OCI-LY7 (cell line): Measurements from ENCODE around the gene CDON. TPM values are rescaled to one million over a fixed set of nuclear protein-coding genes. Genes with fewer than 3 reads are reported as not detected.
"Not testable (repeated sequence)": the region's sequence is repeated elsewhere in the genome, so short reads cannot be mapped to it uniquely, and the experiment has no call there.

ENCODE experiments used
- BruUV-seq: library from RNA; stranded (reverse); fragments of 400-500 nt; replicated peaks from 2 replicates; lab custom pipeline; 2021; lab: Mats Ljungman, UMichigan
- CTCF ChIA-PET: fragments of 300-600 bp; sonication (Branson Sonifier 250); formaldehyde crosslinking; loops from one replicate; lab custom pipeline; 2022; ENCODE audit warnings: antibody characterized with exemption; ENCODE audit not compliant: unreplicated experiment; lab: Charles Lee
- POLR2A ChIA-PET: fragments of 300-600 bp; sonication (Branson Sonifier 250); formaldehyde crosslinking; loops from one replicate; lab custom pipeline; 2022; ENCODE audit warnings: antibody characterized with exemption; lab: Charles Lee
- DNase-seq: peaks from one replicate; pipeline ENCODE4 v3.0.0-alpha.2; 2015; ENCODE audit warnings: low spot score
- H2AFZ ChIP-seq: fragments of 200-600 bp; sonication (generic), shearing (Covaris generic); 2 replicates; pipeline ENCODE4 v1.6.1; 2014; ENCODE audit warnings: mild to moderate bottlenecking, antibody characterized with exemption, low read length, moderate library complexity
- H3K27ac ChIP-seq: fragments of 200-600 bp; sonication (generic); 2 replicates; pipeline ENCODE4 v1.5.1; 2014; ENCODE audit warnings: mixed run types, low read depth, mild to moderate bottlenecking, moderate library complexity, low read length, inconsistent platforms; ENCODE audit not compliant: poor library complexity, severe bottlenecking
- H3K36me3 ChIP-seq: fragments of 200-600 bp; sonication (generic); 2 replicates; pipeline ENCODE4 v1.6.1; 2014; ENCODE audit warnings: mild to moderate bottlenecking, antibody characterized with exemption, low read length, moderate library complexity, mixed read lengths; ENCODE audit not compliant: insufficient read depth
- H3K4me1 ChIP-seq: fragments of 200-600 bp; sonication (generic); 2 replicates; pipeline ENCODE4 v1.5.1; 2014; ENCODE audit warnings: mild to moderate bottlenecking, low read length; ENCODE audit not compliant: insufficient read depth, poor library complexity, severe bottlenecking
- H3K4me2 ChIP-seq: fragments of 200-600 bp; sonication (generic); 2 replicates; pipeline ENCODE4 v1.6.1; 2014; ENCODE audit warnings: mild to moderate bottlenecking, low read length
- H3K4me3 ChIP-seq: fragments of 200-600 bp; sonication (generic); 2 replicates; pipeline ENCODE4 v1.5.1; 2014; ENCODE audit warnings: mild to moderate bottlenecking, low read depth, low read length; ENCODE audit not compliant: poor library complexity, severe bottlenecking
- H3K79me2 ChIP-seq: fragments of 200-600 bp; sonication (generic); 2 replicates; pipeline ENCODE4 v1.6.1; 2016; ENCODE audit warnings: low read depth, mild to moderate bottlenecking, low read length, moderate library complexity, mixed read lengths; ENCODE audit not compliant: insufficient read depth
- H3K9me2 ChIP-seq: fragments of 200-600 bp; sonication (generic); 2 replicates; pipeline ENCODE4 v1.6.1; 2016; ENCODE audit warnings: mild to moderate bottlenecking, low read length, mixed read lengths; ENCODE audit not compliant: insufficient read depth
- H3K9me3 ChIP-seq: fragments of 200-600 bp; sonication (generic); 2 replicates; pipeline ENCODE4 v1.6.1; 2014; ENCODE audit warnings: mild to moderate bottlenecking, mixed run types, low read length, mixed read lengths
- H4K20me1 ChIP-seq: fragments of 200-600 bp; sonication (generic); 2 replicates; pipeline ENCODE4 v1.6.1; 2014; ENCODE audit warnings: mild to moderate bottlenecking, antibody characterized with exemption, low read length, moderate library complexity, mixed read lengths; ENCODE audit not compliant: insufficient read depth
- EZH2phosphoT487 ChIP-seq: fragments of 200-600 bp; sonication (generic); IDR thresholded peaks from 2 replicates; pipeline ENCODE4 v1.6.1; 2018; ENCODE audit warnings: low read depth, borderline replicate concordance, mild to moderate bottlenecking, mixed run types, antibody characterized with exemption, low read length, moderate library complexity, mixed read lengths
- intact Hi-C: fragments of 100-400 bp; cut with micrococcal nuclease; formaldehyde crosslinking; loops from one replicate; pipeline ENCODE4 v1.10.0; 2022; ENCODE audit not compliant: unreplicated experiment
- total RNA-seq, 2 experiments: library from RNA; depleted of rRNA in 1 of 2; stranded (reverse); fragments of >200 nt in 1 of 2; shearing (Covaris generic) in 1 of 2; gene quantifications; 2 replicates each; pipeline ENCODE4 v1.2.3, GENCODE V29; 2014 to 2022
- TF ChIP-seq, protein P1 (sequence below): fragments of 200-600 bp; sonication (generic); conservative IDR thresholded peaks from 2 replicates; pipeline ENCODE4 v1.5.1; 2014; ENCODE audit warnings: mild to moderate bottlenecking, antibody characterized with exemption, low read length, moderate library complexity, mixed read lengths

Gene CDON
- total RNA-seq, 2 experiments from 2014 or later: 1.5 to 2.5 TPM

- TF ChIP-seq, protein P1, sequence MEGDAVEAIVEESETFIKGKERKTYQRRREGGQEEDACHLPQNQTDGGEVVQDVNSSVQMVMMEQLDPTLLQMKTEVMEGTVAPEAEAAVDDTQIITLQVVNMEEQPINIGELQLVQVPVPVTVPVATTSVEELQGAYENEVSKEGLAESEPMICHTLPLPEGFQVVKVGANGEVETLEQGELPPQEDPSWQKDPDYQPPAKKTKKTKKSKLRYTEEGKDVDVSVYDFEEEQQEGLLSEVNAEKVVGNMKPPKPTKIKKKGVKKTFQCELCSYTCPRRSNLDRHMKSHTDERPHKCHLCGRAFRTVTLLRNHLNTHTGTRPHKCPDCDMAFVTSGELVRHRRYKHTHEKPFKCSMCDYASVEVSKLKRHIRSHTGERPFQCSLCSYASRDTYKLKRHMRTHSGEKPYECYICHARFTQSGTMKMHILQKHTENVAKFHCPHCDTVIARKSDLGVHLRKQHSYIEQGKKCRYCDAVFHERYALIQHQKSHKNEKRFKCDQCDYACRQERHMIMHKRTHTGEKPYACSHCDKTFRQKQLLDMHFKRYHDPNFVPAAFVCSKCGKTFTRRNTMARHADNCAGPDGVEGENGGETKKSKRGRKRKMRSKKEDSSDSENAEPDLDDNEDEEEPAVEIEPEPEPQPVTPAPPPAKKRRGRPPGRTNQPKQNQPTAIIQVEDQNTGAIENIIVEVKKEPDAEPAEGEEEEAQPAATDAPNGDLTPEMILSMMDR: no peak
- no peak for TF ChIP-seq EZH2phosphoT487
- Histone ChIP-seq H4K20me1 (no peaks in the 10 kb centered on the region), H3K4me2 (no peak overlapping the region), H2AFZ (no peak overlapping the region), H3K27ac (no peak overlapping the region), H3K9me2 (no peaks in the 10 kb centered on the region), H3K36me3 (no peaks in the 10 kb centered on the region), H3K79me2 (no peaks in the 10 kb centered on the region), H3K4me3 (no peak overlapping the region), H3K4me1 (no peaks in the 10 kb centered on the region), H3K9me3 (no peaks in the 10 kb centered on the region)
- DNase-seq: no peak
- ChIA-PET POLR2A (interaction anchor here (0.6 to 0.7 kb wide), 2 partner anchors 279 to 1077 kb away, joined by 3 to 7 read pairs; no protein-coding TSS in a partner anchor), CTCF (interaction anchor here (0.7 kb wide), 1 partner anchor 279 kb away, joined by 3 read pairs; no protein-coding TSS in a partner anchor)
- no TSS peak for BruUV-seq
- intact Hi-C loops: no loop called here
These were observed 144.4 kb downstream of the CDON start for GRCh38 chr11:125918140-125918840.

DNA sequence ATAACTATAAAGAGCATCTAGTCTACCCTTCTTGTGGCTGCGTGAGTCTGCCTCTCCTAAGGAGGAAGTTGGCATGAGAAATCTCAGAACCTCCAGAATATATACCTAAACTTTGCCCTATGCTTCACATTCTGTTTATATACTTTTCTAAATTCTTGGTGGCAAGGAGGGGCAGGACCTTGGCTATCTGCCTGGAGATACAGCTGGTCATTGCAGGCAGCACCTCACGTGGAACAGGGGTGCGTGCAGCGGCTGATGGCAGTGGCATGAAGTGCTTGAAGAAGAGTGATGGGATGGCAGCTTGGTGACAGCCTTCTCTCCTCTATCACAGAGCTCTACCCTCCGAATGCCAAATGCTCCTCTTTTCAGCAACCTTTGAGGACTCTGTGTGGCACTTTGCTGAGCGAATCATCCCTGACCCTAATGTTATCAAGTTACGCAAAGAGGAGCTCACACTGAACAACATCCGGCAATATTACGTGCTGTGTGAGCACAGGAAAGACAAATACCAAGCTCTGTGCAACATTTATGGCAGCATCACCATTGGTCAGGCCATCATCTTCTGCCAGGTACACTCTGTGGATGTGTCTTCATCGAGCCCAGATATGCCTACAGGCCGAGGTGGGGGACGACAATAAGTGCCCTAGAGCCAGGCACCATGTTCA, 145.9 kb downstream of the CDON start:
- Histone ChIP-seq H3K9me2 (no peaks in the 10 kb centered on the region), H3K4me3 (no peak overlapping the region), H3K79me2 (no peaks in the 10 kb centered on the region), H3K27ac (no peak overlapping the region), H2AFZ (no peak overlapping the region), H3K4me2 (no peak overlapping the region), H3K9me3 (no peaks in the 10 kb centered on the region), H4K20me1 (no peaks in the 10 kb centered on the region), H3K4me1 (no peaks in the 10 kb centered on the region), H3K36me3 (no peaks in the 10 kb centered on the region)
- POLR2A ChIA-PET: interaction anchor here (0.6 to 0.7 kb wide), 2 partner anchors 14 to 30 kb away, joined by 6 to 8 read pairs; partner anchors contain the start of gene PUS3
- no peak for DNase-seq
- BruUV-seq: no TSS peak
- CTCF ChIA-PET: no interaction called here
- intact Hi-C loops: no loop called here
- TF ChIP-seq, protein P1: no peak
- TF ChIP-seq EZH2phosphoT487: no peak

GRCh38 chr11:125914601-125915000, 148.1 kb downstream of the CDON start:
- DNase-seq, H3K79me2 ChIP-seq, H3K9me2 ChIP-seq, H3K27ac ChIP-seq, POLR2A ChIA-PET, H3K4me2 ChIP-seq, H4K20me1 ChIP-seq, CTCF ChIA-PET, H3K36me3 ChIP-seq, H3K9me3 ChIP-seq, H3K4me1 ChIP-seq, BruUV-seq, intact Hi-C loops, H3K4me3 ChIP-seq, H2AFZ ChIP-seq: not testable (repeated sequence)
